Activated CD4-positive, alpha-beta T cell treated with anti-CD3 and anti-CD28 coated beads for 4 hours (primary cell): ENCODE measurements around the gene RTEL1.
"Not testable (repeated sequence)": the region's sequence is repeated elsewhere in the genome, so short reads cannot be mapped to it uniquely, and the experiment has no call there.

Source experiments
- DNase-seq, 2 donors: peaks; one replicate each; pipeline ENCODE4 v3.0.0-alpha.2; 2020

Gene RTEL1

GRCh38 chr20:63671695-63672094 is 13.6 kb downstream of the RTEL1 start:
- not testable (repeated sequence) for DNase-seq

GRCh38 chr20:63672666-63673065 is 14.6 kb downstream of the RTEL1 start:
- no peak for DNase-seq

- no peak for DNase-seq
These were observed 15.8 kb downstream of the RTEL1 start for GRCh38 chr20:63673951-63674350.

DNA sequence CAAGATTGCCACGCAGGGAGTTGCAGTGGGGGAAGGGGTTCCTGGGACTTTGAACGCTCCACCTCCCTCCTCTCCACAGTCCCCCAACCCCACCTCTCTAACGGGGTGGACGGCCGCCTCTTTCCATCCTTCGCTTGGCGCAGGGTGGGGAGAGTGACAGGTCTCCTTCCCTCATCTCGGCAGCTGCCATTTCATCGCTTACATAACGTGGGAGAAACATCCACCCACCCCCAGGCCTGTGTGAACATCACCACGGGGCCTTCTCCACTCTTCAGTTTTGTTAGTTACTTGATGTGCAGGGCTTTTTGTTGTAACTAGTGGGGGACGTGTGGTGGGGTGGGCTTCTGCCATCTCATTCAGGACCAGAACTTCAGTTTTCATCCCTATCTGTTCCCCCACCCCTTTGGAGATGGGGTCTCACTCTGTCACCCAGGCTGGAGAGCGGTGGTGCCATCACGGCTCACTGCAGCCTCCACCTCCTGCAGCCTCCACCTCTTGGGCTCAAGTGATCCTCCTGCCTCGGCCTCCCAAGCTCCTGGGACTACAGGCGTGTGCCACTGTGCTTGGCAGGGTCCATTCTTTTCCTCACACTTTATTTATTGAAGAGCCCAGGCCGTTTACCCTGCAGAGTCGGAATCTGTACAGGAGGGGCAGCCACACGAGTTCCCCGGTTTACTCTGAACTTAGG is 17.7 kb downstream of the RTEL1 start:
- DNase-seq: no peak

DNA sequence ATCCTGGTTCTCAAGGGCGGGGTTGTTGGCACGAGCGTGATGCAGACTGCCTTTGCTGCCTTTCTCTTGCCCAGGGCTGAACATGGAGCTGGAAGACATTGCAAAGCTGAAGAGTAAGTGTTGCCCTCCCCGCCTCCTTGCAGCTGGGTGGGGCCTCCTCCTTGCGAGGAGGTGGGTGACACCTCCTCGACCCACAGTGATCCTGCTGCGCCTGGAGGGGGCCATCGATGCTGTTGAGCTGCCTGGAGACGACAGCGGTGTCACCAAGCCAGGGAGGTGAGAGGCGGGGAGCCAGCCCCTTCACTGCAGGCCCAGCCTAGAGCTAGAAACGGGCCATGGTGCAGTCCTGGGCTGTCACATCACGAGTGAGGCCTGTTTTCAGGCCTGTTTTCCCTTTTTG is 20.0 kb downstream of the RTEL1 start:
- DNase-seq: no peak

GRCh38 chr20:63678667-63679465 is 20.8 kb downstream of the RTEL1 start:
- no peak for DNase-seq

DNA sequence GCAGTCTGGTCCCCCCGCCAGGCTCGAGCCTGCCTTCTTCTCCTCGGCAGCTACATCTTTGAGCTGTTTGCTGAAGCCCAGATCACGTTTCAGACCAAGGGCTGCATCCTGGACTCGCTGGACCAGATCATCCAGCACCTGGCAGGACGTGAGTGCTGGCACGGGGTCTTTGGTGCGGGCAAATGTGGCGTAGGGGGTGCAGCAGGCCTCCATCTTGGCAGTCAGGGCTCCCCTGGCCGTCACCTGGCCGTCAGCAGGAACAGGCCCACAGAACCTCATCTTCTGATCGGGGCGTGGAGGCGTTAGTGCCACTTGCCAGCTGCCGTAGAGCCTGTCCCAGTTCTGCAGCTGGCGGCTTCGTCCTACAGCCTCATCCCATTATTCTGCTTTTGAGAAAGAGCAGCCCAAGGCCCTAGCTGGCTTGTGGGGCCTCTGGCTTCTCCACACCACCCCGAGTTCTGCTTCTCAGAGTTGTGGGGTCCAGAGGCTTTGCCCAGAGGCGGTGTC is 21.7 kb downstream of the RTEL1 start:
- DNase-seq: no peak

GRCh38 chr20:63680427-63680826 is 22.3 kb downstream of the RTEL1 start:
- DNase-seq: no peak

GRCh38 chr20:63680857-63681608 is 22.9 kb downstream of the RTEL1 start:
- no peak for DNase-seq

- no peak for DNase-seq
These were observed 23.6 kb downstream of the RTEL1 start for GRCh38 chr20:63681609-63682142.

DNA sequence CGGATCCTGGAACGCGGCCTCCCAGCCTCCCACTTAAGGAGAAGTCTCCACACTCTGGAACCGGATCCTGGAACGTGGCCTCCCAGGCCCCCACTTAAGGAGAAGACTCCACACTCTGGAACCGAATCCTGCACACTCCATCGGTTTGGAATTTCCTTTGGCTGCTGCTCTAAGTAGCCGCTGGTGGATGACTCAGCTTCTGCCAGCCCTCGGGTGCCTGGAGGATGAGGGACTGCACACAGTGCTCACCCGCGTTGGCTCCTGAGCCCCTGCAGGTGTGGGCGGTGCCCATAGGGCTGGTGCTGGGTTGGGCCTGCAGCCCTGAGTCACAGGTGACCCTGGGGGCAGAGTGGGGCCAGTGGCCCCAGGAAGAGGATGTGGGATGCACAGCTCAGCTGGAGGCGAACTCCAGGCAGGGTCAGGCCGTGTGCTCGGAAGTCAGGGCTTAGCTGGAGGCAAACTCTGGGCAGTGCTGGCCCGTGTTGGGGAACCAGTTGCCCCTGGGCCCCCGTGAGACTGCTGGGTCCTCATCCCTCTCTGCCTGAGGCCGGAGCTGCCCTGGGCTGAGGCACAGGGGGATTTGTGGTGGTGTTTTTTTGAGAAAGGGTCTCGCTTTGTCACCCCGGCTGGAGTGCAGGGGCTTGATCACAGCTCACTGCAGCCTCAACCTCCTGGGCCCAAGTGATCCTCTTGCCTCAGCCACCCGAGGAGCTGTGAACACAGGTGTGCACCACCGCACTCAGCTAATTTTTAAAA is 24.4 kb downstream of the RTEL1 start:
- no peak for DNase-seq

DNA sequence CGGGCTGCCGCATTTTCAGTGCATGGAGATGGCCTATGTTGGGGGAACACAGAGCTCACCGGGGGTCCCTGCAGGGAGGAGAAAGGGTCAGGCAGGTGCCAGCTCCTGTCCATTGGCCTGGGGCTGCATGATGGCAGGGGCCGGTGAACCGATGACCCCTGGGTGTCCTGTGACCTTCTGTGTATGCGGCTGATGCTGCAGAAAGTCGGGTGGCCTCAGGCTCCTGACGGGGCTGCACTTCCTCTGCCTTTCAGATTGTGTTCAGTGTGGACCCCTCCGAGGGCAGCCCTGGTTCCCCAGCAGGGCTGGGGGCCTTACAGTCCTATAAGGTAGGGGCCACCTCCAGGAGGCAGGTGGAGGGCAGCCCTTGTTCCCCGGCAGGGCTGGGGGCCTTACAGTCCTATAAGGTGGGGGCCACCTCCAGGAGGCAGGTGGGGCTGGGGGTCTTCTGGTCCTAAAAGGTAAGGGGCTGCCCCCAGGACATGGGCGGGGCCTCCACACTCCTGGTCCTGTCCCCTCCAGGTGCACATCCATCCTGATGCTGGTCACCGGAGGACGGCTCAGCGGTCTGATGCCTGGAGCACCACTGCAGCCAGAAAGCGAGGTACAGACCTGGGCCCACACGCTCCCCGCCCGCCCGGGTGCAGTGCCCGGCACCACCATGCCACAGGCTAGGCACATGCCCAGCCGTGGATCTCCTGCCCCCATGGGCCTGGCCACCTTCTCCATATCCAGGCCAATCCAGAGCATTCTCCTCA is 27.3 kb downstream of the RTEL1 start:
- DNase-seq: no peak

DNA sequence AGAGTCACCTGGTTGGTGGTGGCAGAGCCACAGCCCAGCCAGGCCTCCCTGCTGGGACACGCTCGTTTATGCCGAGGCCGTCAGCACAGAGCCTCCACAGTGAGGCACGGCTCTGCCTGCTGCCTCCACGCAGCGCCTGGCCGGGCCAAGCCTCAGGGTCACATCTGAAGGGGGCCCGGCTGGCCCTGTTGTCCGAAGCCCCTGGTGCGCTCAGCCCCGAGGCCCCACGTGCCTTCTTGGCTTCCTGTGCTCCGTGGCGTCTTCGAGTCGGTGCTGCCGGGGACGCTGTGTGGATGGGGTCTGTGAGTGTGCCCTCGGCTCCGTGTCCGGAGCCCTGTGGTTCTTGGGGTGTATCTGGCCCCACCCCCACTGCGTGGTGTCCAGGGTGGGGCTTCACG is 28.0 kb downstream of the RTEL1 start:
- DNase-seq: no peak

GRCh38 chr20:63686492-63687321 is 28.6 kb downstream of the RTEL1 start:
- peak; percentile 56 to 71 for DNase-seq

DNA sequence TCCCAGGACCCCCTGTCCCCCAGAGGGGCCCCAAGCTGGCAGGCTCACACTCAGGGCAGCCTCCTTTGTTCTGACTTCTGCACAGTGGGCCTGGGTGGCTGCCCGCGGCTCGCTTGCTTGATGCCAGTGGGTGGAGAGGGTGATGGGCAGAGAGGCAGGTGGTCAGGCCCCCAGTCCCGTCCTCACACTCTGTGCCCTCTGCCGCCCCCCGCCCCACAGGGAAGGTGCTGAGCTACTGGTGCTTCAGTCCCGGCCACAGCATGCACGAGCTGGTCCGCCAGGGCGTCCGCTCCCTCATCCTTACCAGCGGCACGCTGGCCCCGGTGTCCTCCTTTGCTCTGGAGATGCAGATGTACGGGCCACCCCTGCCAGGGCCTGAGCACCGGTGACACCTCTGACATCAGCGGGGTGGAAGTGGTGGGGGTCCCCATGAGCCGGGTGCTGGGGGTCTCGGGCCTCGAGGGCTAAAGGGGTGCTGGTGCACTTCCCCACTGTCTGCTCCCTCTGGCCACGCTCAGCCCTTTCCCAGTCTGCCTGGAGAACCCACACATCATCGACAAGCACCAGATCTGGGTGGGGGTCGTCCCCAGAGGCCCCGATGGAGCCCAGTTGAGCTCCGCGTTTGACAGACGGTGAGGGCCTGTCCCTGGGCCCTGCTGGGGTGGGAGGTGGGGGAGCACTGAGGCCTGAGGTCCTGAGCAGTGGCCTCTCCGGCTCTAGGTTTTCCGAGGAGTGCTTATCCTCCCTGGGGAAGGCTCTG is 29.5 kb downstream of the RTEL1 start:
- no peak for DNase-seq

GRCh38 chr20:63688228-63689045 is 30.3 kb downstream of the RTEL1 start:
- no peak for DNase-seq

- DNase-seq: no peak
These were observed 31.2 kb downstream of the RTEL1 start for GRCh38 chr20:63689046-63690002.
